Body of pancreas (tissue), 4 donors: ENCODE data around the gene CRISP1. TPM values are rescaled to one million over a fixed set of nuclear protein-coding genes. Genes with fewer than 3 reads are reported as not detected.

Experiments used
- ATAC-seq: fragments of 150-250 bp; one replicate; pipeline ENCODE4 v1.9.1; 2016
- DNase-seq, 4 donors: peaks; one replicate each; pipeline ENCODE4 v3.0.0-alpha.2; 2019
- H3K27ac ChIP-seq, 4 donors: fragments of 200-600 bp; sonication (generic); 1 replicate in 3 of 4; 2 replicates in 1 of 4; pipeline versions ENCODE4 v1.5.1 to v1.6.1; 2016 to 2019; ENCODE audit warnings: mild to moderate bottlenecking in 1 of 4, mixed read lengths in 1 of 4, moderate library complexity in 1 of 4
- H3K27me3 ChIP-seq, 2 donors: fragments of 200-600 bp; sonication (generic); one replicate each; pipeline ENCODE4 v1.6.0; 2016; ENCODE audit warnings: mild to moderate bottlenecking in 1 of 2
- H3K36me3 ChIP-seq, 2 donors: fragments of 200-600 bp; sonication (generic); replicated peaks in 1 of 2; 2 replicates each; pipeline ENCODE4 v1.5.1; 2016; ENCODE audit warnings: low read depth in 2 of 2; ENCODE audit not compliant: insufficient read depth in 1 of 2
- H3K4me1 ChIP-seq: fragments of 200-600 bp; sonication (generic); one replicate; pipeline ENCODE4 v1.6.0; 2016
- H3K4me3 ChIP-seq, 2 donors: fragments of 200-600 bp; sonication (generic); 1 replicate in 1 of 2; 2 replicates in 1 of 2; pipeline ENCODE4 v1.5.1; 2016 to 2019
- H3K9me3 ChIP-seq, 3 donors: fragments of 200-600 bp; sonication (generic); 1 replicate in 2 of 3; 2 replicates in 1 of 3; pipeline ENCODE4 v1.5.1; 2016
- POLR2A ChIP-seq, 3 donors: fragments of 450-650 bp; IDR thresholded peaks; one replicate each; pipeline ENCODE4 v1.6.1; 2016; ENCODE audit warnings: antibody characterized with exemption in 3 of 3, mild to moderate bottlenecking in 2 of 3
- WGBS, 2 donors: methylation state at CpG; one replicate each; pipeline ENCODE4 v1.1.5; 2017; 5-methylcytosine and 5-hydroxymethylcytosine counted together
- intact Hi-C: fragments of 100-400 bp; cut with DNase I; formaldehyde crosslinking; loops from one replicate; pipeline ENCODE4 v1.15.1; 2023
- total RNA-seq, 2 donors: library from RNA; depleted of rRNA; stranded (reverse); fragments of >200 nt; gene quantifications; one replicate each; pipeline ENCODE4 v1.1.0, GENCODE V29; 2016
- TF ChIP-seq, protein P1 (sequence below), 7 experiments: fragments of 450-650 bp in 4 of 7; fragments of 200-600 bp in 3 of 7; sonication (generic) in 3 of 7; IDR thresholded peaks; one replicate each; pipeline ENCODE4 v1.5.1; 2016 to 2019; ENCODE audit warnings: antibody characterized with exemption in 7 of 7

Gene CRISP1
- total RNA-seq, 2 donors from 2014 or later = not detected

DNA sequence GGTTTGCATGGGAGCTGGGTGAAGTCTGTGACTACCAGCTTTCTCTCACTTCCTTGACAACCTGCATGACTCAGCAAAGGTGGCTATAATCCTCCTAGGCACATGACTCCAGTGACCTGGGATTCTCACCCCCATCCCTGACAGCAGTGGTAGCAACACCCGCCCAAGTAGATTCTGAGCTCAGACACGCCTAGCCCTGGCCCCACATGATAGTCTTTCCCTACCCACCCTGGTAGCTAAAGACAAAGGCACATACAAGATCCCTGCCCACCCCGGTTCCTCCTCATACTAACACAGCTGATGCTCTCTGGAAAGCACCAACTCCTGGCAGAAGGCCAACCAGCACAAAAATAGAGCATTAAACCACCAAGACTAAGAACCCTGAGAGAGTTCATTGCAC lies 25.9 kb upstream of the CRISP1 start:
- intact Hi-C loops = no loop called here

DNA sequence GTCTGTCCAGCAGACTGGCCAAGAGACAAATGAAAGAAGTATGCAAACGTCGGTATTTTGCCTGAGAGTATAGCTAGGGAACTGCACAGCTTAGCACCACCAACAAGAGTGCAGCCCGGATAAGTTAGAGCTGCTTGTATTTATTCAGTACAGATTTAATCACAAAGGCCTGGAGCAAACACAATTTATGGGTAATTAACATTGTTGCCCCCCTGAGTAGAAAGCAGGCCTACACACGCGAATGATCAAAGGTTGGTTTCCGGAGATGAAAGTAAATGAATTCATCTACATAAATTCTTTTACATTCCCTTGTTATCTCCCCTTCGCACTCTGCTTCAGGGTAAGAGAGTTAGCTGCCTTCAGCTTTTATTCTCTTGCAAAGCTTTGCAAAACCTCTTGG lies 24.7 kb upstream of the CRISP1 start:
- no peak for DNase-seq
- no peak for TF ChIP-seq POLR2A (IDR thresholded peaks at IDR 0.05)
- TF ChIP-seq, protein P1, sequence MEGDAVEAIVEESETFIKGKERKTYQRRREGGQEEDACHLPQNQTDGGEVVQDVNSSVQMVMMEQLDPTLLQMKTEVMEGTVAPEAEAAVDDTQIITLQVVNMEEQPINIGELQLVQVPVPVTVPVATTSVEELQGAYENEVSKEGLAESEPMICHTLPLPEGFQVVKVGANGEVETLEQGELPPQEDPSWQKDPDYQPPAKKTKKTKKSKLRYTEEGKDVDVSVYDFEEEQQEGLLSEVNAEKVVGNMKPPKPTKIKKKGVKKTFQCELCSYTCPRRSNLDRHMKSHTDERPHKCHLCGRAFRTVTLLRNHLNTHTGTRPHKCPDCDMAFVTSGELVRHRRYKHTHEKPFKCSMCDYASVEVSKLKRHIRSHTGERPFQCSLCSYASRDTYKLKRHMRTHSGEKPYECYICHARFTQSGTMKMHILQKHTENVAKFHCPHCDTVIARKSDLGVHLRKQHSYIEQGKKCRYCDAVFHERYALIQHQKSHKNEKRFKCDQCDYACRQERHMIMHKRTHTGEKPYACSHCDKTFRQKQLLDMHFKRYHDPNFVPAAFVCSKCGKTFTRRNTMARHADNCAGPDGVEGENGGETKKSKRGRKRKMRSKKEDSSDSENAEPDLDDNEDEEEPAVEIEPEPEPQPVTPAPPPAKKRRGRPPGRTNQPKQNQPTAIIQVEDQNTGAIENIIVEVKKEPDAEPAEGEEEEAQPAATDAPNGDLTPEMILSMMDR (IDR thresholded peaks at IDR 0.05) = no peak
- 19 to 30% methylated on average over 7 of the region's 7 CpGs for WGBS, 2 donors

More for the DNA sequence above, 25.9 kb upstream of the CRISP1 start:
- Histone ChIP-seq H3K4me1 (no peaks in the 10 kb centered on the region), H3K4me3 (no peak overlapping the region), H3K27me3 (no peaks in the 10 kb centered on the region), H3K27ac (no peak overlapping the region), H3K36me3 (no peaks in the 10 kb centered on the region), H3K9me3 (peaks cover 0 to 9% (median 0%) of the 10 kb centered on the region in 3 donors)
- TF ChIP-seq, protein P1 (IDR thresholded peaks at IDR 0.05) = no peak
- no peak for TF ChIP-seq POLR2A (IDR thresholded peaks at IDR 0.05)
- DNase-seq (no peak), ATAC-seq (no peak)
- 70 to 75% methylated on average over 3 of the region's 3 CpGs for WGBS, 2 donors

DNA sequence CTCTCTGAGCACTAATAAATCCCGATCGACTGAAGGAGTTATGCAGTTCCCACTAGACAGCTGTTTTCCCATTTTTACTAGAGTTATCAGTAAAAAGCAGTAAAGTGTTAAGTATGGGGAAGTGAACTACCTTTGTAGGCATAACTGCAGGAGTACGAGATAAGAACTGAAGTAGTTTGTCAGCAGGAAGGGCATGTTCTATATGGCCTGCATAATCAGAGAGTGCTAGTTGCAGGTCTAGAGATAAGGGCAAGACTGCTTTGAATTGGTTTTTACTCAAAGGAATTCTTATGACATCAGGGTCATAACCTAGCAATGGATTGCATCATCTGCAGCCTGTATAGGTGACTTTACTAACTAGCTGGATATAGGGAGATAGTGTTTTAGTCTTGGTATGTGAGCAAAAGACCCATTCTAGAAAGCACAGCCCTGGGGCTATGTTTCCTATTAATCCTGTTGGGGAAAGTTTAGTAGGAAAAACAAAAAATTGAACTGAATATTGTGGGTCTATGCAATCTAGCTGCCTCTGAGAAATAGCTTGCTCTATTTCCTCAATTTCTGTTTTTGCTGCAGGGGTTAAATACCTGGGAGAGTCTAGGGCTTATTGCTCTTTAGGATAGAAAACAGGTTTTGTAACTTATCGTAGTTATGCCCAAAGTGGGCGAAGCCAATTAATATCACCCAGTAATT lies 22.6 kb upstream of the CRISP1 start:
- Histone ChIP-seq H3K4me1 (no peaks in the 10 kb centered on the region), H3K36me3 (no peaks in the 10 kb centered on the region), H3K9me3 (no peaks in the 10 kb centered on the region), H3K4me3 (no peak overlapping the region), H3K27me3 (no peaks in the 10 kb centered on the region), H3K27ac (no peak overlapping the region)
- ATAC-seq = no peak
- TF ChIP-seq POLR2A (IDR thresholded peaks at IDR 0.05) = no peak
- TF ChIP-seq, protein P1 (IDR thresholded peaks at IDR 0.05) = no peak
- WGBS, 2 donors = 46 to 59% methylated on average over 5 of the region's 5 CpGs
- intact Hi-C loops = no loop called here
- no peak for DNase-seq

More for the DNA sequence above, 24.7 kb upstream of the CRISP1 start:
- no peak for ATAC-seq
- Histone ChIP-seq H3K27ac (no peak overlapping the region), H3K9me3 (peaks cover 0 to 9% (median 0%) of the 10 kb centered on the region in 3 donors), H3K4me3 (no peak overlapping the region), H3K4me1 (no peaks in the 10 kb centered on the region), H3K27me3 (no peaks in the 10 kb centered on the region), H3K36me3 (no peaks in the 10 kb centered on the region)
- intact Hi-C loops = no loop called here

DNA sequence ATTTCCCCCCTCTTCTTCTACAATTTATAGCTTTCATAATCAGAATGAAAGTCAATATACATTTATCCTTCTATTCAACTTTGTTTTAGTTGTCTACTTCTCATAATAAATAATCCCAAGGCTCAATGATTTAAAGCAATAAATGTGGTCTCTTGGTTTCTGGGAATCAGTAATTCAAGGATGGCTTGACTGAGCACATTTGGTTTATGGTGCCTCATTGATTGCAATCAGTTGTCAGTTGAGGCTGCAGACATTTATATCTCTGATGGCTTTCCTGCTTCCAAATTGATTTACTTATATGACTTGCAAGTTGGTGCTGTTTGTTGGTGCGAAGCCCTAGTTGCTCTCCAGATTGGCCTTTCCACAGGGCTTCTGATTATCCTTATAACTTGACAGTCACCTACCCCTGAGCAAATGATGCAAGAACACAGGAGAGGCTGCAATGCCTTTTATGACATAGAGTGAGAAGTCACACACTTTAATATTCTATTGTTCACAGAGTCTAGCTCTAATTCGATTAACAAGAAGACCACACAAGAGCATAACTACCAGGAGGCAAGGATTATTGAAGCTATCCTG lies 2.7 kb upstream of the CRISP1 start:
- H3K9me3 ChIP-seq = no peaks in the 10 kb centered on the region
- WGBS, 2 donors = 29 to 32% methylated on average over 2 of the region's 2 CpGs
- no peak overlapping the region for H3K4me3 ChIP-seq
- intact Hi-C loops = no loop called here
- no peak for ATAC-seq
- no peak overlapping the region for H3K27ac ChIP-seq
- H3K36me3 ChIP-seq = no peaks in the 10 kb centered on the region
- no peaks in the 10 kb centered on the region for H3K4me1 ChIP-seq
- DNase-seq = no peak
- no peak for TF ChIP-seq POLR2A (IDR thresholded peaks at IDR 0.05)
- TF ChIP-seq, protein P1 (IDR thresholded peaks at IDR 0.05) = no peak
- no peaks in the 10 kb centered on the region for H3K27me3 ChIP-seq

DNA sequence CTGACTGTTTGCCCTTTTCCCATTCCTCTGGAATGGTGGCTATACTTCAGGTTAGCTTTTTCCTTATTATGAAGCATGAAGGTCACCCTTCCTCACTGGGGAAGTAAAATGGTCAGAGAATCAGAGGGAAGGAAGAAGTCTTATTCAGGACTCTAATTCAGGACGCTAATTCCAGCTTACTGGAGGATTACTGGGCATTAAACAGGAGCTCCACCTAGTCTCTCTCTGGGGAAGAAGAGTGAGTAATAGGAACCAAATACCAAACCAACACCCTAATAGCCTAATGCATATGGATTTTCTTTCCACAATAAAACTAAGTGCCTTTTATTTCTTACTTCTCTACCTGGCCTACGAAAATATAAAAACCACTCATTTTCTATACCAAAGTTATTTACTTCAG lies 10.1 kb downstream of the CRISP1 start:
- WGBS, 2 donors = 60 to 66% methylated on average over 2 of the region's 2 CpGs
- no peaks in the 10 kb centered on the region for H3K9me3 ChIP-seq
- no peak for ATAC-seq
- TF ChIP-seq POLR2A (IDR thresholded peaks at IDR 0.05) = no peak
- TF ChIP-seq, protein P1 (IDR thresholded peaks at IDR 0.05) = no peak
- no peaks in the 10 kb centered on the region for H3K27me3 ChIP-seq
- intact Hi-C loops = no loop called here
- H3K36me3 ChIP-seq = no peaks in the 10 kb centered on the region
- no peak overlapping the region for H3K4me3 ChIP-seq
- no peak overlapping the region for H3K27ac ChIP-seq
- DNase-seq = no peak
- H3K4me1 ChIP-seq = no peaks in the 10 kb centered on the region
